ENCODE data around the gene SAMD4A.
A peak's percentile ranks its signal among the peaks of the same experiment; 100 is the strongest.

Gene SAMD4A

GRCh38 chr14:54555651-54556050 is 11.3 kb upstream of the SAMD4A start:
- no peaks in the 10 kb centered on the region for H3K36me3 Mint-ChIP-seq (ENCODE audit: low read depth)
- no peak overlapping the region for H3K27ac Mint-ChIP-seq
- H3K27me3 Mint-ChIP-seq (ENCODE audit: low read depth) = peaks cover 22% of the 10 kb centered on the region
- no peaks in the 10 kb centered on the region for H3K4me1 Mint-ChIP-seq (ENCODE audit: low read depth)
- H3K4me3 Mint-ChIP-seq = no peak overlapping the region
- H3K9me3 Mint-ChIP-seq = no peaks in the 10 kb centered on the region

- no peak overlapping the region for H3K27ac Mint-ChIP-seq
- no peaks in the 10 kb centered on the region for H3K9me3 Mint-ChIP-seq
- H3K36me3 Mint-ChIP-seq (ENCODE audit: low read depth) = no peaks in the 10 kb centered on the region
- H3K4me3 Mint-ChIP-seq = no peak overlapping the region
- H3K27me3 Mint-ChIP-seq (ENCODE audit: low read depth) = peaks cover 22% of the 10 kb centered on the region
- no peaks in the 10 kb centered on the region for H3K4me1 Mint-ChIP-seq (ENCODE audit: low read depth)
Observed at GRCh38 chr14:54556535-54556934, 10.4 kb upstream of the SAMD4A start.

- H3K4me3 Mint-ChIP-seq = no peak overlapping the region
- peaks cover 34% of the 10 kb centered on the region for H3K27me3 Mint-ChIP-seq (ENCODE audit: low read depth)
- no peaks in the 10 kb centered on the region for H3K36me3 Mint-ChIP-seq (ENCODE audit: low read depth)
- H3K9me3 Mint-ChIP-seq = no peaks in the 10 kb centered on the region
- H3K4me1 Mint-ChIP-seq (ENCODE audit: low read depth) = peaks cover 8% of the 10 kb centered on the region
- no peak overlapping the region for H3K27ac Mint-ChIP-seq
Observed at GRCh38 chr14:54562334-54562733, 4.6 kb upstream of the SAMD4A start.

GRCh38 chr14:54564071-54564867 is 2.7 kb upstream of the SAMD4A start:
- H3K27me3 Mint-ChIP-seq (ENCODE audit: low read depth) = peaks cover 47% of the 10 kb centered on the region
- H3K9me3 Mint-ChIP-seq = no peaks in the 10 kb centered on the region
- H3K4me3 Mint-ChIP-seq = no peak overlapping the region
- no peak overlapping the region for H3K27ac Mint-ChIP-seq
- H3K36me3 Mint-ChIP-seq (ENCODE audit: low read depth) = no peaks in the 10 kb centered on the region
- H3K4me1 Mint-ChIP-seq (ENCODE audit: low read depth) = peaks cover 14% of the 10 kb centered on the region

GRCh38 chr14:54564868-54565784 is 1.8 kb upstream of the SAMD4A start:
- peaks cover 14% of the 10 kb centered on the region for H3K4me1 Mint-ChIP-seq (ENCODE audit: low read depth)
- no peaks in the 10 kb centered on the region for H3K36me3 Mint-ChIP-seq (ENCODE audit: low read depth)
- H3K4me3 Mint-ChIP-seq = peak overlapping the region; percentile 77
- H3K27ac Mint-ChIP-seq = no peak overlapping the region
- no peaks in the 10 kb centered on the region for H3K9me3 Mint-ChIP-seq
- H3K27me3 Mint-ChIP-seq (ENCODE audit: low read depth) = peaks cover 55% of the 10 kb centered on the region

- H3K27me3 Mint-ChIP-seq (ENCODE audit: low read depth) = peaks cover 59% of the 10 kb centered on the region
- peak overlapping the region; percentile 77 for H3K4me3 Mint-ChIP-seq
- H3K9me3 Mint-ChIP-seq = no peaks in the 10 kb centered on the region
- no peak overlapping the region for H3K27ac Mint-ChIP-seq
- H3K36me3 Mint-ChIP-seq (ENCODE audit: low read depth) = no peaks in the 10 kb centered on the region
- peaks cover 14% of the 10 kb centered on the region for H3K4me1 Mint-ChIP-seq (ENCODE audit: low read depth)
Observed at GRCh38 chr14:54565785-54566409, 1.0 kb upstream of the SAMD4A start.

- peaks cover 5% of the 10 kb centered on the region for H3K9me3 Mint-ChIP-seq
- peak overlapping the region; percentile 91 for H3K4me3 Mint-ChIP-seq
- H3K27ac Mint-ChIP-seq = peak overlapping the region; percentile 82
- peaks cover 2% of the 10 kb centered on the region for H3K36me3 Mint-ChIP-seq (ENCODE audit: low read depth)
- peaks cover 14% of the 10 kb centered on the region for H3K4me1 Mint-ChIP-seq (ENCODE audit: low read depth)
- peaks cover 63% of the 10 kb centered on the region for H3K27me3 Mint-ChIP-seq (ENCODE audit: low read depth)
Observed at GRCh38 chr14:54567224-54567638, 303 bp downstream of the SAMD4A start.

GRCh38 chr14:54567639-54568561 is 972 bp downstream of the SAMD4A start:
- peaks cover 14% of the 10 kb centered on the region for H3K4me1 Mint-ChIP-seq (ENCODE audit: low read depth)
- peak overlapping the region; percentile 91 for H3K4me3 Mint-ChIP-seq
- H3K36me3 Mint-ChIP-seq (ENCODE audit: low read depth) = peaks cover 4% of the 10 kb centered on the region
- H3K9me3 Mint-ChIP-seq = peaks cover 10% of the 10 kb centered on the region
- peaks cover 58% of the 10 kb centered on the region for H3K27me3 Mint-ChIP-seq (ENCODE audit: low read depth)
- peak overlapping the region; percentile 82 for H3K27ac Mint-ChIP-seq

GRCh38 chr14:54568821-54569595 is 2.1 kb downstream of the SAMD4A start:
- H3K9me3 Mint-ChIP-seq = peaks cover 19% of the 10 kb centered on the region

GRCh38 chr14:54570047-54570446 is 3.1 kb downstream of the SAMD4A start:
- Mint-ChIP-seq H3K4me1 (ENCODE audit: low read depth) (peaks cover 7% of the 10 kb centered on the region), H3K9me3 (peaks cover 19% of the 10 kb centered on the region)

More at GRCh38 chr14:54568821-54569595, 2.1 kb downstream of the SAMD4A start:
- Mint-ChIP-seq H3K27me3 (ENCODE audit: low read depth) (peaks cover 58% of the 10 kb centered on the region), H3K36me3 (ENCODE audit: low read depth) (peaks cover 9% of the 10 kb centered on the region), H3K4me3 (no peak overlapping the region), H3K27ac (no peak overlapping the region), H3K4me1 (ENCODE audit: low read depth) (peaks cover 14% of the 10 kb centered on the region)

GRCh38 chr14:54570631-54571415 is 3.9 kb downstream of the SAMD4A start:
- H3K27me3 Mint-ChIP-seq (ENCODE audit: low read depth) = peaks cover 56% of the 10 kb centered on the region

More at GRCh38 chr14:54570047-54570446, 3.1 kb downstream of the SAMD4A start:
- Mint-ChIP-seq H3K27ac (no peak overlapping the region), H3K27me3 (ENCODE audit: low read depth) (peaks cover 56% of the 10 kb centered on the region), H3K4me3 (no peak overlapping the region), H3K36me3 (ENCODE audit: low read depth) (peaks cover 9% of the 10 kb centered on the region)

GRCh38 chr14:54572316-54572715 is 5.4 kb downstream of the SAMD4A start:
- Mint-ChIP-seq H3K4me1 (ENCODE audit: low read depth) (peaks cover 6% of the 10 kb centered on the region), H3K9me3 (peaks cover 19% of the 10 kb centered on the region), H3K27me3 (ENCODE audit: low read depth) (peaks cover 58% of the 10 kb centered on the region), H3K27ac (no peak overlapping the region), H3K4me3 (no peak overlapping the region), H3K36me3 (ENCODE audit: low read depth) (peaks cover 9% of the 10 kb centered on the region)

More at GRCh38 chr14:54570631-54571415, 3.9 kb downstream of the SAMD4A start:
- Mint-ChIP-seq H3K4me3 (no peak overlapping the region), H3K27ac (no peak overlapping the region), H3K4me1 (ENCODE audit: low read depth) (peaks cover 7% of the 10 kb centered on the region), H3K9me3 (peaks cover 19% of the 10 kb centered on the region), H3K36me3 (ENCODE audit: low read depth) (peaks cover 9% of the 10 kb centered on the region)
